Gastrocnemius medialis (tissue), 4 donors: Measurements from ENCODE around the gene PROX1.

Source experiments
- POLR2A ChIP-seq, 2 donors: fragments of 450-650 bp; IDR thresholded peaks; one replicate each; pipeline ENCODE4 v1.6.1; 2017; ENCODE audit warnings: antibody characterized with exemption in 2 of 2, mild to moderate bottlenecking in 2 of 2, moderate library complexity in 2 of 2
- TF ChIP-seq, protein P1 (sequence below), 5 experiments: fragments of 450-650 bp in 3 of 5; fragments of 200-600 bp in 2 of 5; sonication (generic) in 2 of 5; IDR thresholded peaks in 4 of 5; conservative IDR thresholded peaks in 1 of 5; 1 replicate in 4 of 5; 2 replicates in 1 of 5; pipeline ENCODE4 v1.5.1; 2016 to 2019; ENCODE audit warnings: antibody characterized with exemption in 5 of 5, mild to moderate bottlenecking in 3 of 5, moderate library complexity in 3 of 5

DNA sequence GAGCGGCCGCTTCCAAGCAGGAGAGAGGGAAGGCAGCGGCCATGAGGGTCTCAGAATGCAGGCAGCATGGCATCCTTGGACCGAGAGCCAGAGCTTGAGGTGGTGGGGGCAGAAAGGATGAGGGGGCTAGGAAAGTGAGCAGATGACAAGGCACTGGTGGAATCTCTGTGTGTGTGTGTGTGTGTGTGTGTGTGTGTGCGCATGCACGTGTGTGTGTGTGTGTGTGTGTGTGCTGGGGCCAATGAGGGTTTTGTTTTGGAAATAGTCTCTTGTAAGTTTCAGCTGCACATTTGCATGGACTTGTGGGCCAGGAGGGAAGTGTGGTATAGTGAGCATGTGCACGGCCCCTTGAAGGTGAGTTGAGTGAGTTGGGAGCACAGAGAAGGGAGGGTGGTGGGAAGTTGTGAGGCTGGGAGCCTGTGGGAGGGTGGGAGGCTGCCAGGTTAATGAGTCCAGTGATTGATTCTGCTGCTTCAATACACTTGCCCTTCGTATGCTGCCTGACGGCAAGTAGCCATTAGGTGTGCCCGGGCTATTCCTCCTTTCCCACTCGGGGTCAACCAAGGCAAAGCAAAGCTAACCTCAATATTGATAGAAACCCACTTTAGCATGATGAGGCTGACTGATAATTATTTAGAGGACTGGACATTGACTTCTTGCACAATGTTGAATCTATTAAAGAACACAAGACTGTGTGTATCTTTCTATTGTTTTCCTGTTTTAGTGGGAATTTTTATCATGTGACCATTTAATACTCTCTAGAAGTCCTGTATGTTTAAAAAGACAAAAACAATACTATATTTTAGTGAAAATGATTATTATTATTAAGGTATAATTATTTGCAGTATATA, 80.3 kb downstream of the PROX1 start:
- TF ChIP-seq, protein P1, sequence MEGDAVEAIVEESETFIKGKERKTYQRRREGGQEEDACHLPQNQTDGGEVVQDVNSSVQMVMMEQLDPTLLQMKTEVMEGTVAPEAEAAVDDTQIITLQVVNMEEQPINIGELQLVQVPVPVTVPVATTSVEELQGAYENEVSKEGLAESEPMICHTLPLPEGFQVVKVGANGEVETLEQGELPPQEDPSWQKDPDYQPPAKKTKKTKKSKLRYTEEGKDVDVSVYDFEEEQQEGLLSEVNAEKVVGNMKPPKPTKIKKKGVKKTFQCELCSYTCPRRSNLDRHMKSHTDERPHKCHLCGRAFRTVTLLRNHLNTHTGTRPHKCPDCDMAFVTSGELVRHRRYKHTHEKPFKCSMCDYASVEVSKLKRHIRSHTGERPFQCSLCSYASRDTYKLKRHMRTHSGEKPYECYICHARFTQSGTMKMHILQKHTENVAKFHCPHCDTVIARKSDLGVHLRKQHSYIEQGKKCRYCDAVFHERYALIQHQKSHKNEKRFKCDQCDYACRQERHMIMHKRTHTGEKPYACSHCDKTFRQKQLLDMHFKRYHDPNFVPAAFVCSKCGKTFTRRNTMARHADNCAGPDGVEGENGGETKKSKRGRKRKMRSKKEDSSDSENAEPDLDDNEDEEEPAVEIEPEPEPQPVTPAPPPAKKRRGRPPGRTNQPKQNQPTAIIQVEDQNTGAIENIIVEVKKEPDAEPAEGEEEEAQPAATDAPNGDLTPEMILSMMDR (IDR thresholded peaks at IDR 0.05 in 4 of 5, conservative IDR thresholded peaks at IDR 0.05 in 1 of 5), result no peak
- TF ChIP-seq POLR2A (IDR thresholded peaks at IDR 0.05), result no peak
